NCI-H2227 (cell line): ENCODE data around the gene NAV2.

Source experiments
- DNase-seq: peaks from one replicate; lab custom pipeline; 2025; ENCODE audit not compliant: unreplicated experiment; lab: John Stamatoyannopoulos, UW

The NAV2 gene

GRCh38 chr11:19683862-19684491, 28.7 kb upstream of the NAV2 start:
- no peak for DNase-seq

GRCh38 chr11:19686234-19686633, 26.4 kb upstream of the NAV2 start:
- no peak for DNase-seq

DNA sequence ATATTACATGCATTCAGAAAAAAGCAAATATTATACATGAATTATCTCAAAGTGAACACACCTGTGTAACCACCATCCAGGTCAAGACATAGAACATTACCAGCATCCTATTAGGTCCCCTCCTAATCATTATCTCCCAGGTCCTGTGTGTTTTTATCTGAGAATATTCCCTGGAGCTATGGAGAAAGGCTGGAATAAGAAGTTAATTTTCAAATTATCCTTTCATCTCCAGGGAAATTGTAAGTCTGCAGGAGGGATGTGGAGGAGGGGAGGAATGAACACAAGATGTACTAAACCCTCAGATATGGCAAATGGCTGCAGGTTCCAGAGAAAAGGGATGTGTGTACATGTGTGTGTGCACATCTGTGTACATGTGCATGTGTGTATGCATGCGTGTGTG, 25.2 kb upstream of the NAV2 start:
- no peak for DNase-seq

- DNase-seq, result no peak
These were observed 23.2 kb upstream of the NAV2 start for GRCh38 chr11:19689281-19690000.

DNA sequence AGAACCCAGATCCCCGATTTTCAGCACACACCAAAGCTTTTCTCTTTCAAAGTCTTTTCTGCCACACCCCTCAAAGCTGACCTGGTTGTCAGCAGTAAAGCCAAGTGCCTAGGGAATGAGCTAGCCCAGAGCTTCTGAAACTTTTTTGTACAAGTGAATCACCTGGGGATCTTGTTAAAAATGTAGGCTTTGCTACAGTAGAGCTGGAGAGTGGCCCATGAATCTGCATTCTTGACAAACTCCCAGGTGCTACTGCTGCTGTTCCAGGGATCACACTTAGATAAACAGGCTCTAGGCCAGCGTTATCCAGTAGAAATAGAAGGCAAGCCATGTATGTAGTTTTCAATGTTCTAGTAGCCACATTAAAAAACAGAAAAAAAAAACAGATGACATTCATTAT, 21.8 kb upstream of the NAV2 start:
- DNase-seq, result no peak

DNA sequence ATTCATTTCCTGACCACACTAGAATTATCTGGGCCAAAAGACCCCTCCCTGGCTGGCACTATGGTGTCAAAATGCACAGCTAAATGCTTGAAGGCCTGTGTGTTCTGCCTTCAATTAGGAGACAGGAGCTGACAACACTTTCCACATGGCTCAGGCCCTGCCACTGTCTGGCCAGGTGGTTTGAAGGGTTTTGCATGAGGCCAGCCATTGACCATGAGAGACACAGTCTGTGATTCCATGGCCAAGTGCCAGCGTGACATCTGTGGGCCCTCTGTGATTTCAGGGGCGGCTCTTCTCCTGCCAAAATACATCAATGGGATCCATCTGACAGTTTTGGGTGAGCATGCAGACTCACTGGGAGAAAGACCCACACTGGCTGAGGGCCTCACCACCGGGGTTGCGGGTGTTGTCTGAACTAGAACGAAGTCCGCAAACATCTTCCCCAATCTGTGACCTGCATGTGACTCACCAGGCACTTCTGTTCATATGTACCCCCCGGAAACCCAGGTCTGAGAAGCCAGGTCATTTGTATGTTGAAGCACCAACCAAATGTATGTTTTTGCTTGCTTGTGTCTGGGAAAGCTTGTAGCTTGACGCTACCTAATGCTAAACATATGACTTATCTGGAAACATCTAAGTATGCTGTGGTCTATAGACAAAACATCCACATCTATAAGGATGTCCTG, 20.7 kb upstream of the NAV2 start:
- DNase-seq, result no peak

DNA sequence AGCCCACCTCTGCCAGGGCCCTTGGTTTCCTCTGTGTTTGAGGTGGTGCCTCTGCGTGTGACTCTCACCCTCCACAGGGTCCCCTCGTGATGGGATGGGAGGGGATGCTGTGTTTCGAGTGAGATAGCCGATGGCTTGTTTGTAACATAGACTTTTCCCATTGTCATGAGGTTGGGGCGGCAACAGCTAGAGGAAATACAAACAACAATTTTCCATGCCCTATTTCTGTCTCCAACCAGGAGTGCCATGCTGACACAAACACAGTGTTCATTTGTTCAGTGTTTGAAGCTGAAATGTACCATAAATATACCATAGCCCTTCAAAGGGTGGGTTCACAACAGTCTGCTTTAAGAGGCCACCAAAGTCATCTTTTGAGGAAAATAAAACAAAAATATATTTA, 19.5 kb upstream of the NAV2 start:
- no peak for DNase-seq

- no peak for DNase-seq
These were observed 17.8 kb upstream of the NAV2 start for GRCh38 chr11:19694796-19695345.

DNA sequence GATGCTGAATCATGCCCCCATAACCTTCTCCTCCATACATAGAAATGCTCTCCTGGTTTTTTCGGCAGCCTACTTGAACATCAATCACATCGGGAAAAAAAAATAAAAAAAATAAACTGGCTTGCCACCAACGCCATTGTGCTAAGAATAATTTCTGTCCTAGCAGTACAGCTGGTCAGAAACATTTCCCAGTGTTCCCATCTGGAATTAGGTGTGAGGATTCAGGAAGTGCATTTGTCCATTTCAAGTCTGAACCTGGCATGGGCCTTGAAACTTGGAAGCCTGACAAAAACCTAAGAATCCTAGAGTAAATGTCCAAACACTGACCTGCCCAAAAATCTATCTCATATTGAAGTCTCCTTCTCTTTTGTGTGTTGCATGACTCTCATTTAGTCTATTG, 16.6 kb upstream of the NAV2 start:
- no peak for DNase-seq

DNA sequence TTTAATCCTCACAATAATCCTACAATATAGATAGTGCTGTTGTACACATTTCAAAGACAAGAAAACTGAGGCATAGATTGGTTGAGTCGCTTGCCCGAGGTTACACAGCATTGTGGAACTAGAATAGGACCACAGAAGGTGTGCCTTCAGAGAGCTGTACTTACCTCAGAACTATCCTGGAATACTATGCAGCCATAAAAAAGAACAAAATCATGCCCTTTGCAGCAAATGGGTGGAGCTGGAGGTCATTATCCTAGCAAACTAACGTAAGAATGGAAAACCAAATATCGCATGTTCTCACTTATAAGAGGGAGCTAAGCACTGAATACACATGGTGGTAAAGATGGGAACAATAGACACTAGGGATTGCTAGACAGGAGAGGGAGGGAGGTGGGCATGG, 15.7 kb upstream of the NAV2 start:
- no peak for DNase-seq

DNA sequence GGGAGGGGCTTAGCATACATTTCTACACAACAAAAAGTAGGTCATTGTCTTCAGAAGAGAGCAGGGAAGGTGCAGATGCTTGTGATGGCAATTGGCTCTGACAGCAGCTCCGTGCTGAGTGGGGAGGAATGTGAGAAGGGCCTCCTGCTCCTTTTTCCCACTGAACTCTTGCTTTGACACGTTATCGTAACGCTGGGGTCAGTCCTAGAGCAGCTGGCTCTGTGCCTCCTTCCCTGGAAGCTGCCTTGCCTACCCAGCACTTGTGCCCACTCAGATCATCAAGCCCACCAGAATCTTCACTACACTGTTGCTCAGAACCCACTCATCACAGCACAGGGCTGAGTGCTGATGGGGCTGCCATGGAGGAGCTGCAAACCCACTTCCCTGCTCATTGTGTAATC, 14.9 kb upstream of the NAV2 start:
- no peak for DNase-seq

DNA sequence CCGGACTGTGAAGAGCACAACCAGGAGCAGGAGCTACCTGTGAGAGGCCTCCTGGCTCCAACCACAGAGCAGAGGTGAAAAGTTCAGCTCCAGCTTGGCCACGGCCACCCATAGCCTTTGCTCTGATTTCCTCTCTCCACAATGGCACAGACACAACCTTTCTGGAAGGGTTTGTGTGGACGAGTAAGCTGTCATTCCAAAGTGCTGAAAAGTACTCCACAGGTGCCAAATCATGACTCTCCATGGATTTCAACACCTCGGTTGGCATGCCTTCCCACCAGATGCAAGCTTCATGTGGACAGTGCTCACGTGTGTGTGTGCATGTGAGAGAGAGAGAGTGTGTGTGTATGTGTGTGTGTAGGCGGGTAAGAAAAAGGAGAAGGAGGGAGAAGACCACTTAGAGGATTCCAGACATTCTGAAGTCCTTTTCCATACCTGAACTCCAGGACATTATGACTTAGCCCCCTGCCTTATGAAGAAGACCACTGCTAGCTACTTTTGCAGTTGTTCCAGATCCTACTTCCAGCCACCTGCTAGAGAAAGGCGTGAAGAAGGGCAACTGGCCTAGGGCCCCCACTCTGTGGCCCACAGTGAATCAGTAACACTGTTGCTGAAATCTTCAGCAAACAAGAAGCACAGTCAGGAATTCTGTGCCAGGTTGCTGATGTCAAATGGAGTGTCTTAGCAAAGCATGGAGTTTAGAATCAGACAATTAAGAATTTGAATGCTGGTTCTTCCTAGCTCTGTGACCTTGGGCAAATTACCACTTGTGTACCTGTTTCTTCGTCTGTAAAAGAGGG, 13.9 kb upstream of the NAV2 start:
- DNase-seq, result no peak

DNA sequence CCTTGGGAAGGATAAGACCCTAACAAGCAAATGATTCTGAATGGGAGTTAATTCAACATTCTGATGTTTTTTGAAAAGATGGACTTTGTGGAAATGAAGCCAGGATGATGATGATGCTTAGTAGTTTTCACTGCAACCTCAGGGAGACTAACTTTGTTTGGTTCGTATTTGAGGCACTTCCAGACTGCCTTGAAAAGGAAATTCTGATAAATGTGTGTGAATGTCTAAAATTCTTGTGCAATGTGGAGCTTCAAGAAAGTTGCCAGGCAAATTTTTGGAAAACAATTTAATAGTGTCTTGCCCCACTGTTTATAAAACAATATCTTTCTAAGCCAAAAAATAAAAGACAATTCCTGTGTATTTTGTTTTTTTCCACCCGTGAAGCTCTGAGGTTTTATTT, 11.2 kb upstream of the NAV2 start:
- DNase-seq, result no peak

- DNase-seq, result no peak
These were observed 10.0 kb upstream of the NAV2 start for GRCh38 chr11:19702620-19703019.

- DNase-seq, result no peak
These were observed 9.4 kb upstream of the NAV2 start for GRCh38 chr11:19703211-19703610.

DNA sequence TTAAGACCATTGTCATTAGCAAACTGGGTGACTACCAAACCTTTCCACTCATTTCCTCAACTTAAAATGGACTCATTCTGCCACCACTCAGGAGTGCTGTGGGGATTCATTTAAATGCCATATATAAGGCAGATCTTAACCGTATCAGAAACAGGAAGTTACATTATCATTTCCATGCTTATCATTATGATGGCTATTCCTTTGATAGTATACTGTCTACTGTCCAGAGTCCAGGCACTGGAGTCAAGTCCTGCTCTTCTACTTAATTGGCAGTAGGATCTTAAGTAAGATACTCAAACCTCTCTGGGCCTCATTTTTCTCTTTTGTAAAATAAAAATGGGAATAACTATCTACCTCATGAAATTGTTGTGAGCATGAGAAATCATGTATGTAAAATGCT, 8.4 kb upstream of the NAV2 start:
- no peak for DNase-seq

GRCh38 chr11:19705936-19706335, 6.7 kb upstream of the NAV2 start:
- DNase-seq, result no peak

DNA sequence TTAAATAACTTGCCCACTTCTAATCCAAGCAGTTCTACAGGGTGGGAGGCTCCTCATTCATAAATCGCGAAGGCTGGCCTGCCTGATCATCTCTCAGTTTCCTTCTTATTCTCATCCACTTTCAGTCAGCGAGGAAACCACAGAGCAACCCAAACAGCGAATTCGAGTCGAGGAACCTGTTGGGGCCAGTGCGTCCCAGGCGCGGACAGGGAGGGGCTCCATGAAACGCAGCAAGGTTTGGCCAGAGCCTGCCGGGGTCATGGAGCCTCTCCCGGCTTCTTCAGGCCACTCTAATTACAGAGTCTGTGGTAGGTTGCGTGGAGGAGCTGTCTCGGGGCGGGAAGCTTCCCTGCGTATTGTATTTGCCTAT, 741 bp upstream of the NAV2 start:
- peak; percentile 51 for DNase-seq

- no peak for DNase-seq
These were observed 772 bp downstream of the NAV2 start for GRCh38 chr11:19713196-19714021.

- peak; percentile 27 for DNase-seq
These were observed 1.4 kb downstream of the NAV2 start for GRCh38 chr11:19714022-19714386.
